H9 (cell line): ENCODE results near the gene RS1. TPM values are rescaled to one million over a fixed set of nuclear protein-coding genes. Genes with fewer than 3 reads are reported as not detected.

Source experiments
- DNase-seq: peaks from one replicate; pipeline ENCODE4 v3.0.0-alpha.2; 2017
- H2AFZ ChIP-seq: one replicate; pipeline ENCODE4 v1.6.1; 2013; ENCODE audit warnings: mild to moderate bottlenecking, low read length, control low read depth, moderate library complexity
- H2AK5ac ChIP-seq: 2 replicates; pipeline ENCODE4 v1.6.1; 2013; ENCODE audit warnings: low read length, control low read depth, mixed read lengths; ENCODE audit not compliant: insufficient read length
- H2BK120ac ChIP-seq: one replicate; pipeline ENCODE4 v1.6.1; 2013; ENCODE audit warnings: low read depth, mild to moderate bottlenecking, low read length, control low read depth, inconsistent platforms; ENCODE audit not compliant: poor library complexity, severe bottlenecking
- H2BK12ac ChIP-seq: 2 replicates; pipeline ENCODE4 v1.6.1; 2013; ENCODE audit warnings: low read length, control low read depth, mixed read lengths, low read depth; ENCODE audit not compliant: insufficient read length
- H2BK15ac ChIP-seq: 2 replicates; pipeline ENCODE4 v1.6.1; 2013; ENCODE audit warnings: low read depth, low read length, control low read depth
- H2BK20ac ChIP-seq: one replicate; pipeline ENCODE4 v1.6.1; 2013; ENCODE audit warnings: low read depth, mild to moderate bottlenecking, low read length, control low read depth, inconsistent platforms; ENCODE audit not compliant: poor library complexity, severe bottlenecking
- H2BK5ac ChIP-seq: 2 replicates; pipeline ENCODE4 v1.6.1; 2013; ENCODE audit warnings: low read length, control low read depth, mixed read lengths; ENCODE audit not compliant: insufficient read length
- H3K14ac ChIP-seq: 2 replicates; pipeline ENCODE4 v1.6.1; 2013; ENCODE audit warnings: low read length, control low read depth; ENCODE audit not compliant: insufficient read depth
- H3K18ac ChIP-seq: 2 replicates; pipeline ENCODE4 v1.6.1; 2013; ENCODE audit warnings: low read depth, mild to moderate bottlenecking, mixed read lengths, low read length, control low read depth; ENCODE audit not compliant: insufficient read length
- H3K23ac ChIP-seq: 2 replicates; pipeline ENCODE4 v1.6.1; 2013; ENCODE audit warnings: low read length, control low read depth, mixed read lengths, low read depth; ENCODE audit not compliant: insufficient read length
- H3K23me2 ChIP-seq: 2 replicates; pipeline ENCODE4 v1.6.1; 2013; ENCODE audit warnings: low read depth, mild to moderate bottlenecking, mixed read lengths, low read length, control low read depth; ENCODE audit not compliant: insufficient read length, poor library complexity, severe bottlenecking
- H3K27ac ChIP-seq: 2 replicates; pipeline ENCODE4 v1.5.1; 2013; ENCODE audit warnings: low read length, control low read depth, mixed read lengths, low read depth; ENCODE audit not compliant: insufficient read length
- H3K27me3 ChIP-seq: 2 replicates; pipeline ENCODE4 v1.6.1; 2013; ENCODE audit warnings: low read length, control low read depth, inconsistent platforms; ENCODE audit not compliant: insufficient read depth
- H3K4ac ChIP-seq: 2 replicates; pipeline ENCODE4 v1.6.1; 2013; ENCODE audit warnings: low read depth, mild to moderate bottlenecking, control low read depth, inconsistent platforms, low read length, moderate library complexity
- H3K4me1 ChIP-seq: 2 replicates; pipeline ENCODE4 v1.6.1; 2013; ENCODE audit warnings: low read length, control low read depth, inconsistent platforms; ENCODE audit not compliant: insufficient read depth
- H3K4me2 ChIP-seq: 2 replicates; pipeline ENCODE4 v1.6.1; 2013; ENCODE audit warnings: low read length, control low read depth, mixed read lengths; ENCODE audit not compliant: insufficient read length, insufficient read depth
- H3K56ac ChIP-seq: 2 replicates; pipeline ENCODE4 v1.6.1; 2013; ENCODE audit warnings: low read depth, mild to moderate bottlenecking, mixed read lengths, low read length, control low read depth; ENCODE audit not compliant: insufficient read length
- H3K79me1 ChIP-seq: 2 replicates; pipeline ENCODE4 v1.6.1; 2013; ENCODE audit warnings: low read depth, mild to moderate bottlenecking, moderate library complexity, low read length, control low read depth, inconsistent platforms; ENCODE audit not compliant: insufficient read depth, poor library complexity, severe bottlenecking
- H3K79me2 ChIP-seq: 2 replicates; pipeline ENCODE4 v1.6.1; 2013; ENCODE audit warnings: low read length, control low read depth, inconsistent platforms; ENCODE audit not compliant: insufficient read depth
- H3K9ac ChIP-seq: 2 replicates; pipeline ENCODE4 v1.6.1; 2013; ENCODE audit warnings: low read length, control low read depth, mixed read lengths; ENCODE audit not compliant: insufficient read length; ENCODE audit errors: extremely low read depth
- H3K9me3 ChIP-seq: one replicate; pipeline ENCODE4 v1.6.1; 2013; ENCODE audit warnings: low read depth, low read length, inconsistent platforms; ENCODE audit not compliant: control insufficient read depth
- H3T11ph ChIP-seq: one replicate; pipeline ENCODE4 v1.6.1; 2013; ENCODE audit warnings: mild to moderate bottlenecking, low read length, control low read depth, inconsistent platforms
- H4K20me1 ChIP-seq: one replicate; pipeline ENCODE4 v1.6.1; 2013; ENCODE audit not compliant: control insufficient read depth, insufficient read length, insufficient read depth
- H4K5ac ChIP-seq: 2 replicates; pipeline ENCODE4 v1.6.1; 2013; ENCODE audit warnings: low read depth, mild to moderate bottlenecking, mixed read lengths, low read length, control low read depth; ENCODE audit not compliant: insufficient read length
- H4K8ac ChIP-seq: replicated peaks from 2 replicates; pipeline ENCODE4 v1.6.1; 2013; ENCODE audit warnings: low read length, control low read depth, mixed read lengths, low read depth; ENCODE audit not compliant: insufficient read length
- H4K91ac ChIP-seq: 2 replicates; pipeline ENCODE4 v1.6.1; 2013; ENCODE audit warnings: low read depth, mild to moderate bottlenecking, moderate library complexity, mixed read lengths, low read length, control low read depth; ENCODE audit not compliant: insufficient read length
- H3K27ac Mint-ChIP-seq, 3 experiments: 2 replicates in 2 of 3; 3 replicates in 1 of 3; pipeline ENCODE4 v1.8.0; 2020 to 2021; ENCODE audit warnings: mixed read lengths in 3 of 3, mild to moderate bottlenecking in 1 of 3, moderate library complexity in 1 of 3
- H3K27me3 Mint-ChIP-seq: 2 replicates; pipeline ENCODE4 v1.8.0; 2021; ENCODE audit warnings: low read depth, mild to moderate bottlenecking, moderate library complexity, mixed read lengths
- H3K36me3 Mint-ChIP-seq, 3 experiments: 2 replicates in 2 of 3; 3 replicates in 1 of 3; pipeline ENCODE4 v1.8.0; 2020 to 2021; ENCODE audit warnings: low read depth in 3 of 3, mixed read lengths in 3 of 3; ENCODE audit not compliant: insufficient read depth in 1 of 3
- H3K4me1 Mint-ChIP-seq, 2 experiments: 2 replicates each; pipeline ENCODE4 v1.8.0; 2020; ENCODE audit warnings: mixed read lengths in 2 of 2
- H3K4me3 Mint-ChIP-seq, 2 experiments: 2 replicates in 1 of 2; 3 replicates in 1 of 2; pipeline ENCODE4 v1.8.0; 2020 to 2021; ENCODE audit warnings: mild to moderate bottlenecking in 2 of 2, mixed read lengths in 2 of 2, moderate library complexity in 1 of 2
- H3K9me3 Mint-ChIP-seq, 2 experiments: 2 replicates in 1 of 2; 3 replicates in 1 of 2; pipeline ENCODE4 v1.8.0; 2020; ENCODE audit warnings: mild to moderate bottlenecking in 2 of 2, mixed read lengths in 2 of 2, moderate library complexity in 1 of 2
- WGBS: extraction: QIAGEN DNeasy Blood & Tissue Kit; methylation state at CpG from one replicate; pipeline ENCODE4 v1.1.7; 2013; ENCODE audit warnings: missing lambda C conversion rate, low lambda C conversion rate, mixed read lengths; ENCODE audit not compliant: insufficient read length; ENCODE audit errors: extremely low coverage; 5-methylcytosine and 5-hydroxymethylcytosine counted together
- total RNA-seq: library from RNA; stranded (reverse); gene quantifications from 2 replicates; pipeline ENCODE4 v1.2.1, GENCODE V29; 2021
- TF ChIP-seq, protein P1 (sequence below): fragments of 200-600 bp; sonication (generic); conservative IDR thresholded peaks from 3 replicates; pipeline ENCODE4 v1.8.0; 2021; ENCODE audit warnings: antibody characterized with exemption, mild to moderate bottlenecking

The RS1 gene
- total RNA-seq, 1 experiment from 2014 or later, result not detected

GRCh38 chrX:18616688-18617406 is 55.1 kb downstream of the RS1 start:
- Histone ChIP-seq H2BK5ac (no peak overlapping the region), H2BK120ac (no peak overlapping the region), H3K18ac (no peak overlapping the region), H3K4me1 (no peaks in the 10 kb centered on the region), H4K5ac (no peak overlapping the region), H2BK12ac (no peak overlapping the region), H3K4ac (no peak overlapping the region), H3K27ac (no peak overlapping the region), H2BK20ac (no peak overlapping the region), H3K23me2 (no peaks in the 10 kb centered on the region), H3K9ac (no peak overlapping the region), H3K79me1 (no peaks in the 10 kb centered on the region), H3K9me3 (peaks cover 46% of the 10 kb centered on the region), H2BK15ac (no peak overlapping the region), H4K8ac (no peak overlapping the region), H2AFZ (no peak overlapping the region), H3K56ac (no peak overlapping the region), H3K23ac (no peak overlapping the region), H3T11ph (no peak overlapping the region), H4K91ac (no peak overlapping the region), H3K4me2 (no peak overlapping the region), H3K27me3 (no peaks in the 10 kb centered on the region), H3K79me2 (no peaks in the 10 kb centered on the region), H3K14ac (no peak overlapping the region), H2AK5ac (no peak overlapping the region), H4K20me1 (no peaks in the 10 kb centered on the region)
- DNase-seq, result no peak
- H3K27ac Mint-ChIP-seq, result no peak overlapping the region; a peak in 2 of 7 replicates
- H3K4me1 Mint-ChIP-seq, result peaks cover 6% of the 10 kb centered on the region in 2 experiments; a peak in 2 of 4 replicates
- H3K9me3 Mint-ChIP-seq, result peaks cover 49 to 56% of the 10 kb centered on the region in 2 experiments
- TF ChIP-seq, protein P1, sequence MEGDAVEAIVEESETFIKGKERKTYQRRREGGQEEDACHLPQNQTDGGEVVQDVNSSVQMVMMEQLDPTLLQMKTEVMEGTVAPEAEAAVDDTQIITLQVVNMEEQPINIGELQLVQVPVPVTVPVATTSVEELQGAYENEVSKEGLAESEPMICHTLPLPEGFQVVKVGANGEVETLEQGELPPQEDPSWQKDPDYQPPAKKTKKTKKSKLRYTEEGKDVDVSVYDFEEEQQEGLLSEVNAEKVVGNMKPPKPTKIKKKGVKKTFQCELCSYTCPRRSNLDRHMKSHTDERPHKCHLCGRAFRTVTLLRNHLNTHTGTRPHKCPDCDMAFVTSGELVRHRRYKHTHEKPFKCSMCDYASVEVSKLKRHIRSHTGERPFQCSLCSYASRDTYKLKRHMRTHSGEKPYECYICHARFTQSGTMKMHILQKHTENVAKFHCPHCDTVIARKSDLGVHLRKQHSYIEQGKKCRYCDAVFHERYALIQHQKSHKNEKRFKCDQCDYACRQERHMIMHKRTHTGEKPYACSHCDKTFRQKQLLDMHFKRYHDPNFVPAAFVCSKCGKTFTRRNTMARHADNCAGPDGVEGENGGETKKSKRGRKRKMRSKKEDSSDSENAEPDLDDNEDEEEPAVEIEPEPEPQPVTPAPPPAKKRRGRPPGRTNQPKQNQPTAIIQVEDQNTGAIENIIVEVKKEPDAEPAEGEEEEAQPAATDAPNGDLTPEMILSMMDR, result no peak
- H3K27me3 Mint-ChIP-seq, result no peaks in the 10 kb centered on the region
- H3K4me3 Mint-ChIP-seq, result no peak overlapping the region
- peaks cover 3 to 25% (median 16%) of the 10 kb centered on the region in 3 experiments; a peak in 6 of 7 replicates for H3K36me3 Mint-ChIP-seq
- no CpG with 5 or more reads among the region's 8 CpGs for WGBS
